HCT116 (cell line): ENCODE data around the gene CCL17. TPM values are rescaled to one million over a fixed set of nuclear protein-coding genes. Genes with fewer than 3 reads are reported as not detected.

Source experiments
- ATAC-seq: fragments of 200-7000 bp; cut with Tn5 transposase; 2 replicates; pipeline ENCODE4 v1.9.1; 2020; ENCODE audit warnings: mild to moderate bottlenecking, moderate library complexity
- BruUV-seq: library from RNA; stranded (reverse); fragments of 400-500 nt; replicated peaks from 2 replicates; lab custom pipeline; 2021; lab: Mats Ljungman, UMichigan
- CTCF ChIA-PET: fragments of 300-600 bp; sonication (Branson Sonifier 250); formaldehyde crosslinking; loops from one replicate; lab custom pipeline; 2021; ENCODE audit warnings: antibody characterized with exemption; lab: Charles Lee
- POLR2A ChIA-PET: fragments of 300-600, 350-600 bp; sonication (Branson Sonifier 250); formaldehyde crosslinking; loops from one replicate; lab custom pipeline; 2021; ENCODE audit warnings: antibody characterized with exemption; lab: Charles Lee
- RAD21 ChIA-PET, 2 experiments: fragments of 300-600 bp; sonication (Branson Sonifier 250); formaldehyde crosslinking; loops; one replicate each; lab custom pipeline; 2023; ENCODE audit warnings: low total read pairs in 2 of 2; ENCODE audit not compliant: uncharacterized antibody in 2 of 2, unreplicated experiment in 2 of 2, low non-redundant PET in 1 of 2; lab: Charles Lee
- DNase-seq: peaks from one replicate; pipeline ENCODE4 v3.0.0-alpha.2; 2010; ENCODE audit warnings: low read depth, low spot score
- H2AFZ ChIP-seq: fragments of 200-600 bp; shearing (Covaris generic), sonication (generic); 2 replicates; pipeline ENCODE4 v1.6.1; 2017; ENCODE audit warnings: low read depth, mixed run types, mixed read lengths, antibody characterized with exemption, low read length; ENCODE audit not compliant: poor library complexity, severe bottlenecking
- H3K27ac ChIP-seq: 2 replicates; pipeline ENCODE4 v1.5.1; 2012; ENCODE audit warnings: low read depth, low read length
- H3K27me3 ChIP-seq: fragments of 200-600 bp; sonication (generic); 2 replicates; pipeline ENCODE4 v1.6.1; 2016; ENCODE audit warnings: mixed run types, low read length, mixed read lengths; ENCODE audit not compliant: insufficient read depth
- H3K36me3 ChIP-seq, 2 experiments: fragments of 200-500 bp in 1 of 2; fragments of 200-600 bp in 1 of 2; sonication (Bioruptor generic) in 1 of 2; sonication (generic) in 1 of 2; 2 replicates each; pipeline versions ENCODE4 v1.5.1 to v1.6.1; 2014 to 2016; ENCODE audit warnings: low read length in 2 of 2, inconsistent platforms in 1 of 2, mixed read lengths in 1 of 2, mixed run types in 1 of 2; ENCODE audit not compliant: insufficient read depth in 2 of 2, control insufficient read depth in 1 of 2
- H3K4me1 ChIP-seq, 2 experiments: fragments of 200-600 bp in 1 of 2; sonication (generic) in 1 of 2; 2 replicates each; pipeline versions ENCODE4 v1.5.1 to v1.6.1; 2012 to 2017; ENCODE audit warnings: low read length in 2 of 2, inconsistent platforms in 1 of 2, mild to moderate bottlenecking in 1 of 2, mixed read lengths in 1 of 2, mixed run types in 1 of 2, moderate library complexity in 1 of 2; ENCODE audit not compliant: insufficient read depth in 2 of 2, control insufficient read depth in 1 of 2
- H3K4me2 ChIP-seq: fragments of 200-600 bp; sonication (generic); 2 replicates; pipeline ENCODE4 v1.6.1; 2017; ENCODE audit warnings: mixed run types, low read length, mixed read lengths
- H3K4me3 ChIP-seq, 2 experiments: fragments of 200-600 bp in 1 of 2; sonication (generic) in 1 of 2; replicated peaks in 1 of 2; 2 replicates each; pipeline ENCODE4 v1.5.1; 2011 to 2016; ENCODE audit warnings: low read length in 2 of 2, control low read depth in 1 of 2, low read depth in 1 of 2, mild to moderate bottlenecking in 1 of 2, mixed read lengths in 1 of 2, mixed run types in 1 of 2
- H3K79me2 ChIP-seq: fragments of 200-600 bp; sonication (generic); 2 replicates; pipeline ENCODE4 v1.6.1; 2017; ENCODE audit warnings: mild to moderate bottlenecking, mixed run types, low read length, moderate library complexity, mixed read lengths; ENCODE audit not compliant: insufficient read depth
- H3K9ac ChIP-seq: fragments of 200-600 bp; sonication (generic); 2 replicates; pipeline ENCODE4 v1.6.1; 2016; ENCODE audit warnings: low read length, mixed read lengths
- H3K9me2 ChIP-seq: fragments of 200-600 bp; sonication (generic), shearing (Covaris generic); 2 replicates; pipeline ENCODE4 v1.6.1; 2017; ENCODE audit warnings: mixed run types, mild to moderate bottlenecking, moderate library complexity; ENCODE audit not compliant: insufficient read depth
- H3K9me3 ChIP-seq, 2 experiments: fragments of 200-500 bp in 1 of 2; fragments of 200-600 bp in 1 of 2; sonication (Bioruptor generic) in 1 of 2; sonication (generic) in 1 of 2; 2 replicates each; pipeline ENCODE4 v1.6.1; 2014 to 2017; ENCODE audit warnings: low read length in 2 of 2, mixed read lengths in 2 of 2, inconsistent platforms in 1 of 2, low read depth in 1 of 2, mild to moderate bottlenecking in 1 of 2, mixed run types in 1 of 2, moderate library complexity in 1 of 2; ENCODE audit not compliant: control insufficient read depth in 1 of 2, insufficient read depth in 1 of 2
- H4K20me1 ChIP-seq: fragments of 200-600 bp; sonication (generic), shearing (Covaris generic); 2 replicates; pipeline ENCODE4 v1.6.1; 2017; ENCODE audit warnings: mixed run types, mild to moderate bottlenecking, moderate library complexity; ENCODE audit not compliant: insufficient read depth
- CBX3 ChIP-seq: IDR thresholded peaks from 2 replicates; pipeline ENCODE4 v1.6.1; 2012; ENCODE audit warnings: low read depth
- CEBPB ChIP-seq: IDR thresholded peaks from 2 replicates; pipeline ENCODE4 v1.6.1; 2012; ENCODE audit warnings: low read depth
- EGR1 ChIP-seq: IDR thresholded peaks from 2 replicates; pipeline ENCODE4 v1.6.1; 2012; ENCODE audit warnings: low read depth
- EZH2phosphoT487 ChIP-seq: fragments of 200-600 bp; IDR thresholded peaks from 2 replicates; pipeline ENCODE4 v1.6.1; 2018; ENCODE audit warnings: antibody characterized with exemption, borderline replicate concordance
- FOSL1 ChIP-seq: IDR thresholded peaks from 2 replicates; pipeline ENCODE4 v1.6.1; 2012; ENCODE audit warnings: low read depth
- POLR2A ChIP-seq: IDR thresholded peaks from 2 replicates; pipeline ENCODE4 v1.7.0; 2011; ENCODE audit warnings: borderline replicate concordance; ENCODE audit not compliant: insufficient read depth, insufficient read length; ENCODE audit errors: extremely low read depth
- SIN3A ChIP-seq: IDR thresholded peaks from 2 replicates; pipeline ENCODE4 v1.6.1; 2012; ENCODE audit warnings: low read depth
- SP1 ChIP-seq: IDR thresholded peaks from 2 replicates; pipeline ENCODE4 v1.6.1; 2012; ENCODE audit warnings: low read depth
- SRF ChIP-seq: IDR thresholded peaks from 2 replicates; pipeline ENCODE4 v1.6.1; 2012; ENCODE audit warnings: low read depth
- YY1 ChIP-seq: IDR thresholded peaks from 2 replicates; pipeline ENCODE4 v1.6.1; 2011; ENCODE audit warnings: low read length, low read depth, moderate library complexity, mild to moderate bottlenecking; ENCODE audit not compliant: insufficient replicate concordance; ENCODE audit errors: extremely low read depth
- ZNF274 ChIP-seq: fragments of 200-500 bp; sonication (Bioruptor generic); IDR thresholded peaks from 2 replicates; pipeline ENCODE4 v1.6.1; 2014; ENCODE audit warnings: mild to moderate bottlenecking, low read depth, low read length, inconsistent platforms
- intact Hi-C: fragments of 100-400 bp; cut with micrococcal nuclease; formaldehyde crosslinking; loops from 2 replicates; pipeline ENCODE4 v1.10.0; 2022
- total RNA-seq: library from RNA; stranded (reverse); gene quantifications from one replicate; pipeline ENCODE4 v1.2.1, GENCODE V29; 2021; ENCODE audit not compliant: unreplicated experiment
- TF ChIP-seq, protein P1 (sequence below): IDR thresholded peaks from 2 replicates; pipeline ENCODE4 v1.6.1; 2011; ENCODE audit warnings: mild to moderate bottlenecking, low read length, moderate library complexity; ENCODE audit not compliant: insufficient replicate concordance; ENCODE audit errors: extremely low read depth
- TF ChIP-seq, protein P2 (sequence below): IDR thresholded peaks from 2 replicates; pipeline ENCODE4 v1.6.1; 2012
- TF ChIP-seq, protein P3 (sequence below), 3 experiments: fragments of 200-600 bp in 1 of 3; sonication (generic) in 1 of 3; IDR thresholded peaks in 2 of 3; conservative IDR thresholded peaks in 1 of 3; 2 replicates each; pipeline ENCODE4 v1.5.1; 2012 to 2017; ENCODE audit warnings: low read depth in 2 of 3, low read length in 2 of 3, antibody characterized with exemption in 1 of 3, borderline replicate concordance in 1 of 3, control low read depth in 1 of 3, mild to moderate bottlenecking in 1 of 3, mixed read lengths in 1 of 3, mixed run types in 1 of 3, moderate library complexity in 1 of 3; ENCODE audit not compliant: insufficient read depth in 1 of 3

CCL17 gene
- total RNA-seq, 1 experiment from 2014 or later = not detected

DNA sequence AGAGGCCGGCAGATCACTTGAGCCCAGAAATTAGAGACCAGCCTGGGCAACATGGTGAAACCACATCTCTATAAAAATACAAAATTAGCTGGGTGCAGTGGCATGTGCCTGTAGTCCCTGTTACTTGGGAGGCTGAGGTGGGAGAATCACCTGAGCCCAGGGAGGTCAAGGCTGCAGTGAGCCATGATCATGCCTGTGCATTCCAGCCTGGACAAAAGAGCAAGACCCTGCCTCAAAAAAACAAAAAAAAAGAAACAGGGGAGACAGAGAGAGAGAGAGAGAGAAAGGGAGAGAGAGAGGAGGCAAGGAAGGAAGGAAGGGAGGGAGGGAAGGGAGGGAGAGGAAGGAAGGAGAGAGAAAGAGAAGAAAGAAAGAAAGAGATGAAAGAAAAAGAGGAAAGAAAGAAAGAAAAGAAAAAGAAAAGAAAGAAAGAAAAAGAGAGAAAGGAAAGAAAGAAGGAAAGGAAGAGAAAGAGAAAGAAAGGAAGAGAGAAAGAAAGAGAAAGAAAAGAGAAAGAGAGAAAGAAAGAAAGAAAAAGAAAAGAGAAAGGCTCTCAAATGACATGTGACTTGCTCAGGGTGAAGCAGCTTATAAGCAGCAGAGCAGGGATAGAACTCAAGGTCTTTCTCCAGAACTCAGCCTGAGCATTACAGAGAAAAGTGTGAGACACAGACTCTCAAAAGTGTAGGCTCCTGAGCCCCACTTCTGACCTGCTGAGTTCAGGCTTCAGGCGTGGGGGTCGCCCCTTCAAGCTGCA is 16.8 kb upstream of the CCL17 start (continued):
- TF ChIP-seq, protein P1, sequence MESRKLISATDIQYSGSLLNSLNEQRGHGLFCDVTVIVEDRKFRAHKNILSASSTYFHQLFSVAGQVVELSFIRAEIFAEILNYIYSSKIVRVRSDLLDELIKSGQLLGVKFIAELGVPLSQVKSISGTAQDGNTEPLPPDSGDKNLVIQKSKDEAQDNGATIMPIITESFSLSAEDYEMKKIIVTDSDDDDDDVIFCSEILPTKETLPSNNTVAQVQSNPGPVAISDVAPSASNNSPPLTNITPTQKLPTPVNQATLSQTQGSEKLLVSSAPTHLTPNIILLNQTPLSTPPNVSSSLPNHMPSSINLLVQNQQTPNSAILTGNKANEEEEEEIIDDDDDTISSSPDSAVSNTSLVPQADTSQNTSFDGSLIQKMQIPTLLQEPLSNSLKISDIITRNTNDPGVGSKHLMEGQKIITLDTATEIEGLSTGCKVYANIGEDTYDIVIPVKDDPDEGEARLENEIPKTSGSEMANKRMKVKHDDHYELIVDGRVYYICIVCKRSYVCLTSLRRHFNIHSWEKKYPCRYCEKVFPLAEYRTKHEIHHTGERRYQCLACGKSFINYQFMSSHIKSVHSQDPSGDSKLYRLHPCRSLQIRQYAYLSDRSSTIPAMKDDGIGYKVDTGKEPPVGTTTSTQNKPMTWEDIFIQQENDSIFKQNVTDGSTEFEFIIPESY = no peak
- TF ChIP-seq, protein P2, sequence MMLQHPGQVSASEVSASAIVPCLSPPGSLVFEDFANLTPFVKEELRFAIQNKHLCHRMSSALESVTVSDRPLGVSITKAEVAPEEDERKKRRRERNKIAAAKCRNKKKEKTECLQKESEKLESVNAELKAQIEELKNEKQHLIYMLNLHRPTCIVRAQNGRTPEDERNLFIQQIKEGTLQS = no peak
- TF ChIP-seq CBX3 = no peak
- TF ChIP-seq SP1 = no peak
- no peak for TF ChIP-seq SRF
- TF ChIP-seq, protein P3, sequence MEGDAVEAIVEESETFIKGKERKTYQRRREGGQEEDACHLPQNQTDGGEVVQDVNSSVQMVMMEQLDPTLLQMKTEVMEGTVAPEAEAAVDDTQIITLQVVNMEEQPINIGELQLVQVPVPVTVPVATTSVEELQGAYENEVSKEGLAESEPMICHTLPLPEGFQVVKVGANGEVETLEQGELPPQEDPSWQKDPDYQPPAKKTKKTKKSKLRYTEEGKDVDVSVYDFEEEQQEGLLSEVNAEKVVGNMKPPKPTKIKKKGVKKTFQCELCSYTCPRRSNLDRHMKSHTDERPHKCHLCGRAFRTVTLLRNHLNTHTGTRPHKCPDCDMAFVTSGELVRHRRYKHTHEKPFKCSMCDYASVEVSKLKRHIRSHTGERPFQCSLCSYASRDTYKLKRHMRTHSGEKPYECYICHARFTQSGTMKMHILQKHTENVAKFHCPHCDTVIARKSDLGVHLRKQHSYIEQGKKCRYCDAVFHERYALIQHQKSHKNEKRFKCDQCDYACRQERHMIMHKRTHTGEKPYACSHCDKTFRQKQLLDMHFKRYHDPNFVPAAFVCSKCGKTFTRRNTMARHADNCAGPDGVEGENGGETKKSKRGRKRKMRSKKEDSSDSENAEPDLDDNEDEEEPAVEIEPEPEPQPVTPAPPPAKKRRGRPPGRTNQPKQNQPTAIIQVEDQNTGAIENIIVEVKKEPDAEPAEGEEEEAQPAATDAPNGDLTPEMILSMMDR (IDR thresholded peaks at IDR 0.05 in 2 of 3, conservative IDR thresholded peaks at IDR 0.05 in 1 of 3; ENCODE audit: borderline replicate concordance in 1 of 3, insufficient read depth in 1 of 3, low read depth in 2 of 3, low read length in 2 of 3) = no peak
- no peak for TF ChIP-seq EZH2phosphoT487

DNA sequence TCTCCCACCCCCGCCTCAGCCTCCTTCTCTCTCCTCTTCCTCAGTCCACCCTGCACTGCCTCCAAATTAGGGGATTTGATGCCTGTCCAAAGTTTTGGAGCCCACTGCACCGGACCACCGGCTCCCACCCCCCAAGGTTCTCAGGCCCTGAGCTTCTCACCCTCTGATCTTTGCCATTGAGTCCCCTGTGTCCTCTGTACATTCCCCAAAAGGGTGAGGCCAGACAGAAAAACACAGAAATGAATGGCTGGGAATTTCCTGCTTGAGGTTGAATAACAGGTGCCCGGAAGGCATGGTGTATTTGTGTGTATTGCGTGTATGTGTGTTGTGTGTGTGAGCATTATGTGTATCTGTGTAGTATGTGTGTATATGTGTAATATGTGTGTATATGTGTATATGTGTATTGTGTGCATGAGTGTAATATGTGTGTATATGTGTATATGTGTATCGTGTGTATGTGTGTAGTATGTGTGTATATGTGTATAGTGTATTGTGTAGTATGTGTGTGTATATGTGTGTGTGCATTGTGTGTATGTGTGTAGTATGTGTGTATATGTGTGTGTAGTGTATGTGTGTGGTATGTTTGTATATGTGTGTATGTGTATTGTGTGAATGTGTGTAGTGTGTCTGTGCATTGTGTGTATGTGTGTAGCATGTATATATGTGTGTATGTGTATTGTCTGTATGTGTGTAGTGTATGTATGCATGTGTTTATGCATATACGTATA is 16.0 kb upstream of the CCL17 start:
- CTCF ChIA-PET = no interaction called here
- no peak for ATAC-seq
- Histone ChIP-seq H3K27ac (no peak overlapping the region), H3K9ac (no peak overlapping the region), H4K20me1 (no peaks in the 10 kb centered on the region), H3K27me3 (0 out of 2 replicates have a peak, but pooled peaks cover 3% of the 10 kb centered on the region), H3K4me2 (no peak overlapping the region), H3K9me3 (no peaks in the 10 kb centered on the region), H3K4me1 (peaks cover 0 to 12% of the 10 kb centered on the region in 2 experiments; a peak in 2 of 4 replicates), H3K9me2 (no peaks in the 10 kb centered on the region), H3K36me3 (no peaks in the 10 kb centered on the region), H2AFZ (no peak overlapping the region), H3K79me2 (no peaks in the 10 kb centered on the region), H3K4me3 (no peak overlapping the region)
- POLR2A ChIA-PET = no interaction called here
- RAD21 ChIA-PET = no interaction called here
- DNase-seq = no peak
- no peak for TF ChIP-seq FOSL1
- TF ChIP-seq EZH2phosphoT487 = no peak
- TF ChIP-seq, protein P2 = no peak
- TF ChIP-seq SIN3A = no peak
- no peak for TF ChIP-seq YY1
- TF ChIP-seq POLR2A = no peak
- TF ChIP-seq EGR1 = no peak
- no peak for TF ChIP-seq CEBPB
- TF ChIP-seq ZNF274 = no peak
- TF ChIP-seq CBX3 = no peak
- BruUV-seq = no TSS peak
- intact Hi-C loops = no loop called here
